Measurements from ENCODE around the gene FARS2. TPM values are rescaled to one million over a fixed set of nuclear protein-coding genes. Genes with fewer than 3 reads are reported as not detected.
"Not testable (repeated sequence)": the region's sequence is repeated elsewhere in the genome, so short reads cannot be mapped to it uniquely, and the experiment has no call there.

Gene FARS2
- total RNA-seq, 2 donors from 2014 or later = 8.2 to 29.0 TPM

GRCh38 chr6:5626727-5627426 is 365.6 kb downstream of the FARS2 start:
- ATAC-seq (peak; percentile 90 to 92), DNase-seq (ENCODE audit: low spot score in 2 of 2) (no peak)
- H3K9me3 Mint-ChIP-seq = peaks cover 0 to 5% of the 10 kb centered on the region in 2 donors
- peak overlapping the region; percentile 36 to 67 for H3K27ac Mint-ChIP-seq
- H3K36me3 Mint-ChIP-seq = peaks cover 11 to 33% of the 10 kb centered on the region in 2 donors

GRCh38 chr6:5630636-5631035 is 369.3 kb downstream of the FARS2 start:
- ATAC-seq (no peak), DNase-seq (ENCODE audit: low spot score in 2 of 2) (no peak)
- peaks cover 0 to 10% of the 10 kb centered on the region in 2 donors for H3K9me3 Mint-ChIP-seq
- H3K36me3 Mint-ChIP-seq = peaks cover 0 to 27% of the 10 kb centered on the region in 2 donors
- no peak overlapping the region for H3K27ac Mint-ChIP-seq

GRCh38 chr6:5632348-5632935 is 371.1 kb downstream of the FARS2 start:
- peaks cover 0 to 10% of the 10 kb centered on the region in 2 donors for H3K9me3 Mint-ChIP-seq
- no peak for ATAC-seq
- H3K27ac Mint-ChIP-seq = no peak overlapping the region
- peaks cover 0 to 28% of the 10 kb centered on the region in 2 donors for H3K36me3 Mint-ChIP-seq
- DNase-seq (ENCODE audit: low spot score in 2 of 2) = no peak

DNA sequence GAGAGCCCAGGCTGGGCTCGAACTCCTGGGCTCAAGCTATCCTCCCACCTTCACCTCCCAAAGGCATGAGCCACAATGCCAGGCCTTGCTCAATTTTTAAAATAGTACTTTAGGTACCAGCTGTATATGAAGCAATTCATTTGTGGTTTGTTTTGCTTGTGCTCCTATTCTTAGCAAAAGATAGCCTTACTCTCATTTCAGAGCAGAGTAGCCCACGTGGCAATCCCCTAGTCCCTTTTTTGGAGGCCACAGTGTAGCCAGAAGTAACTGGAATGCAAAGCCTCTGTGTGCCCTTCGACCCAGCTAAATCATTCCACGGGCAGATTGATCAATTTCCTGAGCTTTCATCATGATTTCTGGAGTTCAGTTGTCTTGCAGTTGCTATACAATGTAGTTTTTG is 373.2 kb downstream of the FARS2 start:
- no peak overlapping the region for H3K27ac Mint-ChIP-seq
- ATAC-seq = no peak
- peaks cover 1 to 24% of the 10 kb centered on the region in 2 donors for H3K36me3 Mint-ChIP-seq
- no peak for DNase-seq (ENCODE audit: low spot score in 2 of 2)
- peaks cover 0 to 6% of the 10 kb centered on the region in 2 donors for H3K9me3 Mint-ChIP-seq

GRCh38 chr6:5636210-5637030 is 375.1 kb downstream of the FARS2 start:
- H3K9me3 Mint-ChIP-seq = peaks cover 3 to 11% of the 10 kb centered on the region in 2 donors
- H3K27ac Mint-ChIP-seq = peak overlapping the region in 1 of 2 donors; percentile 85
- peaks cover 13 to 35% of the 10 kb centered on the region in 2 donors for H3K36me3 Mint-ChIP-seq
- DNase-seq (ENCODE audit: low spot score in 2 of 2) = no peak
- ATAC-seq = no peak

- DNase-seq (ENCODE audit: low spot score in 2 of 2) (no peak), ATAC-seq (no peak)
- Mint-ChIP-seq H3K27ac (no peak overlapping the region), H3K9me3 (peaks cover 3 to 9% of the 10 kb centered on the region in 2 donors), H3K36me3 (peaks cover 13 to 33% of the 10 kb centered on the region in 2 donors)
Observed at GRCh38 chr6:5637714-5638113, 376.4 kb downstream of the FARS2 start.

DNA sequence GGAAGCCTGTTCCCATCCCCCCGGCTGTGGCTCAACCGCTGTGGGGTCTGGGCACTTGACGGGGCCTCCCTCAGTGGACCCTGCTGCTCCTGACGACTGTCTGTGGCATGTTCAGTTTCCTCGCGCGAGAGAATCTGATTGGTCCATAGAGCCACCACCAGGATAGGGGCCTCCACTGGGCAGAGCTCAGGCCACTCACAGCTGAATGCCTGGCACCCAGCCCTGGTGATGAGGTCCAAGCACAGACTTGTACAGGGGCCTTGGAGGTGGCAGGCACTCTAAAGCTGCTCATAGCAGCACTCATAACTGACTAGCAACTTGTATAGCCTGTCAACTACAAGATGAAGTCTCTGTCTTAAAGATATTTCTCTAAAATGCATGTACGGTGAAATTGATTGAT is 377.4 kb downstream of the FARS2 start:
- Mint-ChIP-seq H3K27ac (no peak overlapping the region), H3K9me3 (peaks cover 3 to 6% of the 10 kb centered on the region in 2 donors), H3K36me3 (peaks cover 13 to 29% of the 10 kb centered on the region in 2 donors)
- DNase-seq (ENCODE audit: low spot score in 2 of 2) (no peak), ATAC-seq (no peak)

DNA sequence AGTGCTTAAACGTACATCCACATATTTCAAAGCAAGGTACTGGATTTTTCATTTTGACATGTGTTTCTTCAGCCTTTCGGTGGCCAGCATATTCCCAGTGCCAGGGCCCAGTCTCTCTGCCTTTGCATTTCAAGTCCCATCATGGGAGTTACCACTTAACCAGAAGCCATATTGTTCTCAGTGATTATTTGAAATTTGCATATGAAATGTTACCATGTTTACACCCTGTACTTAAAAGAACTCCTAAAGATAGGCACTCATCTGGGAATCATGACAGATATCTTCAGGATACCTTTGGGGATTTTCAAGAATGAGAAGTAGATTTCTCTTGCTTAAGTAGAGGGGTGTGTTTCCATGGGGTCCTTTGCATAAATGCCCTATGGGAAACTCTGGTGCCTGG is 377.9 kb downstream of the FARS2 start:
- H3K27ac Mint-ChIP-seq = no peak overlapping the region
- ATAC-seq = no peak
- H3K36me3 Mint-ChIP-seq = peaks cover 13 to 29% of the 10 kb centered on the region in 2 donors
- peaks cover 3 to 6% of the 10 kb centered on the region in 2 donors for H3K9me3 Mint-ChIP-seq
- DNase-seq (ENCODE audit: low spot score in 2 of 2) = no peak

DNA sequence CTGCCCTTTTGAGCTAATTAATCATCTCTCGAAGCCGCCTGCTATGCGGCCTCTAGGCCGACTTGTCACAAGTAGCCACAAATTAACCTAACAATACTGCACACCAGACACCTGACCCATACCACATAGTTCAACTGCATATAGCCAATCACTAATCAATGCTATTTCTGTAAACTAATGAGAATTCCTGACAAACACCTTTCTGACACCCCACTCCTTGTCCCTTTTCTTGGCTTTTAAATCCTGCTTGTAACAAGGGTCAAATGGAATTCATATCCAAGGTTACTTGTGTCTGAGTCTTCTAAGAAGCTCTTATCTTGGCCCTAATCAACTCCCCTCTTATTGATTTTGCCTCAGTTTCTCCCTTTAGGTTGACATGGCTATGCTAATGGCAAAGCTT is 379.3 kb downstream of the FARS2 start:
- no peak for DNase-seq (ENCODE audit: low spot score in 2 of 2)
- ATAC-seq = no peak
- Mint-ChIP-seq H3K9me3 (peaks cover 3 to 6% of the 10 kb centered on the region in 2 donors), H3K36me3 (peaks cover 13 to 29% of the 10 kb centered on the region in 2 donors), H3K27ac (no peak overlapping the region)

DNA sequence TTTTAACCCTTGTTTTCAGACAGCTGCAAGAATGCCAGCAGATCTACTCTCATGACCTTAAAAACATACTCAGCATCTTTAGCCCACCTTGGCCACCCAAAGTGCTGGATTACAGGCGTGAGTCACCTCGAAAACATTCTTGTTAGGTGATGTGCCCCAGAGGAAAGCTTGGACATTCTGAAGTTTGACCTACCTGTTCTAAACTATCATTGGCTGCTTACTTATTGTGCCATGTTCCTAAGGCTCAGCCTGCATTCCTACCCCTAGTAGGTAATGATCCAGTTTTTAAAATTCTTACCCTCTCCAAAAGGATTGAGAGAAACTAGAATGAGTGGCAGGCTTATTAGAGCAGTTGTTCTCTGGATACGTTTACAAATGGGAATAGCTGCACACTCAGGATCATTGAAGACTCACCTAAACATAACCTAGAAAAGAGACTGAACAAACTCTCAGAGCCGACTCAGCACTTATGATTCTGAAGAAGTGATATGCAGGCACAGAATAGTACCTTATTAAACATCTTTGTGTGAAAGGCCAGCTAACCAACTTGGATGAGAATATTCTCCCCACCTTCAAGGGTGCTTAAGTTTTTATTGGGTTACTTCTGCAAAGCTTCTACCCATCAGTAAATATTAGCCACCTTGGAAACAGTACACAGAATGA is 383.3 kb downstream of the FARS2 start:
- no peak for DNase-seq (ENCODE audit: low spot score in 2 of 2)
- peaks cover 3 to 6% of the 10 kb centered on the region in 2 donors for H3K9me3 Mint-ChIP-seq
- no peak overlapping the region for H3K27ac Mint-ChIP-seq
- ATAC-seq = no peak
- H3K36me3 Mint-ChIP-seq = peaks cover 11 to 14% of the 10 kb centered on the region in 2 donors

GRCh38 chr6:5645328-5646290 is 384.3 kb downstream of the FARS2 start:
- no peak for ATAC-seq
- H3K27ac Mint-ChIP-seq = no peak overlapping the region
- peaks cover 5% of the 10 kb centered on the region in 2 donors for H3K36me3 Mint-ChIP-seq
- H3K9me3 Mint-ChIP-seq = peaks cover 0 to 4% of the 10 kb centered on the region in 2 donors
- DNase-seq (ENCODE audit: low spot score in 2 of 2) = no peak

- Mint-ChIP-seq H3K36me3 (peaks cover 7 to 13% of the 10 kb centered on the region in 2 donors), H3K9me3 (no peaks in the 10 kb centered on the region), H3K27ac (no peak overlapping the region)
- DNase-seq (ENCODE audit: low spot score in 2 of 2) = no peak
- ATAC-seq = no peak
Observed at GRCh38 chr6:5652406-5653137, 391.3 kb downstream of the FARS2 start.

DNA sequence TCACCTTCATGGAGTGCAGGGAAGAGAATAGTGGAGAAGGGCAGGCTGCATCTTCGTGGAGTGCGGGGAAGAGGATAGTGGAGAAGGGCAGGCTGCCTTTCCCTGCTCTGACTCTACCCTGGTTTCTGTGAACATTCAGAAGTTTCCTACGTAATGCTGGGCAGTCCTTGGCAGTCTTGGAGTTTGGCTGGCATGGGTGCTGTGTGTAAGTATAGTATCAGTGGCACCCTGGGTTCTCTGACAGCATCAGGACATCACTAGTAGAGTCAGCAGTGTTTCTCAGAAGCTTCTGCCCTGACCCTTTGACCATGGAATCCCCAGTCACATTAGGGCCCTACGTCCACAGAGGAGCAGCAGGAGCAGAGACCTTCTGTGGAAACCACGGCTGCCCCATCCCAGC is 392.5 kb downstream of the FARS2 start:
- Mint-ChIP-seq H3K27ac (no peak overlapping the region), H3K9me3 (no peaks in the 10 kb centered on the region), H3K36me3 (peaks cover 7 to 13% of the 10 kb centered on the region in 2 donors)
- no peak for DNase-seq (ENCODE audit: low spot score in 2 of 2)
- no peak for ATAC-seq

GRCh38 chr6:5656226-5656625 is 394.9 kb downstream of the FARS2 start:
- H3K9me3 Mint-ChIP-seq = peaks cover 3 to 9% of the 10 kb centered on the region in 2 donors
- no peak overlapping the region for H3K27ac Mint-ChIP-seq
- ATAC-seq (no peak), DNase-seq (ENCODE audit: low spot score in 2 of 2) (no peak)
- peaks cover 7 to 13% of the 10 kb centered on the region in 2 donors for H3K36me3 Mint-ChIP-seq

- ATAC-seq; DNase-seq (ENCODE audit: low spot score in 2 of 2); H3K27ac Mint-ChIP-seq: not testable (repeated sequence)
- peaks cover 3 to 13% of the 10 kb centered on the region in 2 donors for H3K9me3 Mint-ChIP-seq
- peaks cover 7 to 13% of the 10 kb centered on the region in 2 donors for H3K36me3 Mint-ChIP-seq
Observed at GRCh38 chr6:5656695-5657094, 395.4 kb downstream of the FARS2 start.

Measured in activated naive CD4-positive, alpha-beta T cell treated with anti-CD3 and anti-CD28 coated beads, Interleukin-2, amount 50 U/mL, for 72 hours (primary cell).